SH-SY5Y (cell line): ENCODE data around the gene C10orf90.

Source experiments
- GATA2 ChIP-seq: IDR thresholded peaks from 2 replicates; pipeline ENCODE4 v1.6.1; 2011; ENCODE audit warnings: mild to moderate bottlenecking, low read depth, low read length
- GATA3 ChIP-seq: IDR thresholded peaks from 2 replicates; pipeline ENCODE4 v1.6.1; 2011; ENCODE audit warnings: low read depth, mild to moderate bottlenecking, low read length, moderate library complexity

GRCh38 chr10:126705951-126706565, 35.6 kb upstream of the C10orf90 start:
- TF ChIP-seq GATA3 (no peak), GATA2 (no peak)
